ENCODE results near the gene MED9. TPM values are rescaled to one million over a fixed set of nuclear protein-coding genes. Genes with fewer than 3 reads are reported as not detected.

MED9 gene
- total RNA-seq, 1 experiment from 2014 or later = 8.1 TPM

- CTCF ChIA-PET = interaction anchor here (0.6 to 1.6 kb wide), 3 partner anchors 10 to 113 kb away, joined by 3 to 8 read pairs (median 3); partner anchors contain the start of gene RASD1
Measured at GRCh38 chr17:17506893-17507464, 30.2 kb downstream of the MED9 start.

GRCh38 chr17:17507465-17508011 lies 30.7 kb downstream of the MED9 start:
- peaks cover 12% of the 10 kb centered on the region for H3K27me3 Mint-ChIP-seq (ENCODE audit: insufficient read depth, unreplicated experiment)
- peaks cover 7% of the 10 kb centered on the region for H3K4me1 Mint-ChIP-seq (ENCODE audit: insufficient read depth, unreplicated experiment)
- BruUV-seq (replicated peaks) = no TSS peak
- ChIA-PET CTCF (interaction anchor here (0.6 to 1.6 kb wide), 2 partner anchors 11 to 106 kb away, joined by 3 to 8 read pairs; partner anchors contain the start of gene RASD1), POLR2A (no interaction called here)
- H3K9me3 Mint-ChIP-seq (ENCODE audit: unreplicated experiment) = no peaks in the 10 kb centered on the region
- no peak overlapping the region for H3K27ac Mint-ChIP-seq (ENCODE audit: low read depth, unreplicated experiment)
- peaks cover 5% of the 10 kb centered on the region for H3K36me3 Mint-ChIP-seq (ENCODE audit: insufficient read depth, unreplicated experiment)
- no peak overlapping the region for H3K4me3 Mint-ChIP-seq (ENCODE audit: unreplicated experiment)
- intact Hi-C loops (cut with micrococcal nuclease) = no loop called here
- TF ChIP-seq CTCF (IDR thresholded peaks at IDR 0.05; ENCODE audit: unreplicated experiment) = no peak
- no peak for DNase-seq (ENCODE audit: unreplicated experiment)

More at GRCh38 chr17:17506893-17507464, 30.2 kb downstream of the MED9 start:
- no peak for TF ChIP-seq CTCF (IDR thresholded peaks at IDR 0.05; ENCODE audit: unreplicated experiment)
- H3K27me3 Mint-ChIP-seq (ENCODE audit: insufficient read depth, unreplicated experiment) = peaks cover 13% of the 10 kb centered on the region
- H3K9me3 Mint-ChIP-seq (ENCODE audit: unreplicated experiment) = no peaks in the 10 kb centered on the region
- POLR2A ChIA-PET = no interaction called here
- intact Hi-C loops (cut with micrococcal nuclease) = no loop called here
- no peak overlapping the region for H3K4me3 Mint-ChIP-seq (ENCODE audit: unreplicated experiment)
- BruUV-seq (replicated peaks) = no TSS peak
- no peak for DNase-seq (ENCODE audit: unreplicated experiment)
- no peak overlapping the region for H3K27ac Mint-ChIP-seq (ENCODE audit: low read depth, unreplicated experiment)
- H3K36me3 Mint-ChIP-seq (ENCODE audit: insufficient read depth, unreplicated experiment) = no peaks in the 10 kb centered on the region
- peaks cover 2% of the 10 kb centered on the region for H3K4me1 Mint-ChIP-seq (ENCODE audit: insufficient read depth, unreplicated experiment)

DNA sequence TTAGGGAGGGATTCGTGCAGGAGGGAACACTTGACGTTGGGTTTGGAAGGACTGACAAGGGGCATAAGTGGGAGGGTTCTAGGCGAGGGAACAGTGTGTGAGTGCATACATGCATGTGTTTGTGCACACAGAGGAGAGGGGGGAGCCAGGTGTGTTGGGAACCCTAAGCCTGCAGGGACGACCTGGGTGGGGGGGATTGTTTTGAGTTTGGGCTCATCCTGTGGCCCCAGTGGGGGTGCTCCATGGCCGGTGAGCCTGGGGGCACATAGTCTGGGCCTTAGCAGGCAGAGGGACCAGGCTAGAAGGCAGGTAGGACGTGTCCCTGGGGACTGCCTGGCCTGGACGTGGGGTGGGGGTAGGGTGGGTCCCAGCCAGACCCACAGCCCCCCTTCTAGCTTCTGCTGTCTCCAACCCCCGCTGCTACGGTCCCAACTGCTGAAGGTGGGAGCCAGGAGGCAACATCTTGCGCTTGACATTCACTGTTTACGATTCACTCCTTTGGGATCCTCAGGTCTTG lies 31.3 kb downstream of the MED9 start:
- H3K9me3 Mint-ChIP-seq (ENCODE audit: unreplicated experiment) = no peaks in the 10 kb centered on the region
- H3K4me3 Mint-ChIP-seq (ENCODE audit: unreplicated experiment) = no peak overlapping the region
- H3K27me3 Mint-ChIP-seq (ENCODE audit: insufficient read depth, unreplicated experiment) = peaks cover 7% of the 10 kb centered on the region
- ChIA-PET CTCF (interaction anchor here (1.6 kb wide), 1 partner anchor 12 kb away, joined by 8 read pairs; the partner anchor contains the start of gene RASD1), POLR2A (no interaction called here)
- peaks cover 7% of the 10 kb centered on the region for H3K4me1 Mint-ChIP-seq (ENCODE audit: insufficient read depth, unreplicated experiment)
- DNase-seq (ENCODE audit: unreplicated experiment) = no peak
- BruUV-seq (replicated peaks) = no TSS peak
- TF ChIP-seq CTCF (IDR thresholded peaks at IDR 0.05; ENCODE audit: unreplicated experiment) = no peak
- H3K36me3 Mint-ChIP-seq (ENCODE audit: insufficient read depth, unreplicated experiment) = peaks cover 5% of the 10 kb centered on the region
- intact Hi-C loops (cut with micrococcal nuclease) = no loop called here
- H3K27ac Mint-ChIP-seq (ENCODE audit: low read depth, unreplicated experiment) = no peak overlapping the region

GRCh38 chr17:17508646-17509591 lies 32.1 kb downstream of the MED9 start:
- BruUV-seq (replicated peaks) = no TSS peak
- intact Hi-C loops (cut with micrococcal nuclease) = no loop called here
- peaks cover 5% of the 10 kb centered on the region for H3K36me3 Mint-ChIP-seq (ENCODE audit: insufficient read depth, unreplicated experiment)
- CTCF ChIA-PET = interaction anchor here (0.6 to 1.0 kb wide), 2 partner anchors 12 to 125 kb away, joined by 3 to 4 read pairs; no protein-coding TSS in a partner anchor
- no peak overlapping the region for H3K27ac Mint-ChIP-seq (ENCODE audit: low read depth, unreplicated experiment)
- no peak overlapping the region for H3K4me3 Mint-ChIP-seq (ENCODE audit: unreplicated experiment)
- no peak for TF ChIP-seq CTCF (IDR thresholded peaks at IDR 0.05; ENCODE audit: unreplicated experiment)
- DNase-seq (ENCODE audit: unreplicated experiment) = no peak
- H3K4me1 Mint-ChIP-seq (ENCODE audit: insufficient read depth, unreplicated experiment) = peaks cover 13% of the 10 kb centered on the region
- POLR2A ChIA-PET = no interaction called here
- no peaks in the 10 kb centered on the region for H3K27me3 Mint-ChIP-seq (ENCODE audit: insufficient read depth, unreplicated experiment)
- no peaks in the 10 kb centered on the region for H3K9me3 Mint-ChIP-seq (ENCODE audit: unreplicated experiment)
